Natural killer cell (primary cell): ENCODE results near the gene THAP7. TPM values are rescaled to one million over a fixed set of nuclear protein-coding genes. Genes with fewer than 3 reads are reported as not detected.

Experiments
- ATAC-seq, 3 donors: fragments of 150-1000 bp in 2 of 3; fragments of 200-7000 bp in 1 of 3; cut with Tn5 transposase; 1 replicate in 1 of 3; 2 replicates in 2 of 3; pipeline ENCODE4 v1.10.0; 2021; ENCODE audit warnings: mild to moderate bottlenecking in 2 of 3, moderate library complexity in 2 of 3
- DNase-seq, 2 donors: peaks; one replicate each; pipeline versions ENCODE4 v3.0.0 to v3.0.0-alpha.2; 2013 to 2021; ENCODE audit warnings: mixed read lengths in 1 of 2
- H3K27ac ChIP-seq: one replicate; pipeline ENCODE4 v1.5.1; 2013; ENCODE audit warnings: mild to moderate bottlenecking, low read length
- H3K27me3 ChIP-seq: one replicate; pipeline ENCODE4 v1.6.1; 2013; ENCODE audit warnings: low read length; ENCODE audit not compliant: control insufficient read depth, insufficient read depth
- H3K36me3 ChIP-seq: one replicate; pipeline ENCODE4 v1.6.1; 2013; ENCODE audit warnings: low read length; ENCODE audit not compliant: control insufficient read depth, insufficient read depth
- H3K4me1 ChIP-seq: one replicate; pipeline ENCODE4 v1.6.1; 2013; ENCODE audit warnings: low read length; ENCODE audit not compliant: control insufficient read depth, insufficient read depth
- H3K4me3 ChIP-seq: one replicate; pipeline ENCODE4 v1.5.1; 2013; ENCODE audit warnings: low read length
- H3K9me3 ChIP-seq: one replicate; pipeline ENCODE4 v1.6.1; 2013; ENCODE audit warnings: low read length; ENCODE audit not compliant: control insufficient read depth, insufficient read depth
- H3K27ac Mint-ChIP-seq, 2 donors: one replicate each; pipeline ENCODE4 v1.8.0; 2022; ENCODE audit warnings: mild to moderate bottlenecking in 2 of 2, mixed read lengths in 2 of 2, moderate library complexity in 1 of 2
- H3K27me3 Mint-ChIP-seq, 2 donors: one replicate each; pipeline ENCODE4 v1.8.0; 2022; ENCODE audit warnings: low read depth in 2 of 2, mixed read lengths in 2 of 2
- H3K36me3 Mint-ChIP-seq: one replicate; pipeline ENCODE4 v1.8.0; 2022; ENCODE audit warnings: mixed read lengths
- H3K4me1 Mint-ChIP-seq, 2 donors: one replicate each; pipeline ENCODE4 v1.8.0; 2022; ENCODE audit warnings: mixed read lengths in 2 of 2
- H3K4me3 Mint-ChIP-seq: one replicate; pipeline ENCODE4 v1.8.0; 2022; ENCODE audit warnings: mild to moderate bottlenecking, moderate library complexity, mixed read lengths
- H3K9me3 Mint-ChIP-seq, 2 donors: one replicate each; pipeline ENCODE4 v1.8.0; 2022; ENCODE audit warnings: mixed read lengths in 2 of 2
- WGBS: methylation state at CpG from one replicate; pipeline ENCODE4 v1.1.7; 2013; ENCODE audit warnings: missing lambda C conversion rate; ENCODE audit not compliant: insufficient coverage; 5-methylcytosine and 5-hydroxymethylcytosine counted together
- intact Hi-C: fragments of 100-400 bp; cut with micrococcal nuclease; formaldehyde crosslinking; loops from one replicate; pipeline ENCODE4 v1.14.2; 2022
- total RNA-seq, 4 donors: library from RNA; stranded (reverse); fragments of 120-200 nt in 1 of 4; gene quantifications; one replicate each; pipeline versions ENCODE4 v1.2.3 to v1.2.4, GENCODE V29; 2013 to 2022
- TF ChIP-seq, protein P1 (sequence below): fragments of 200-600 bp; IDR thresholded peaks from one replicate; pipeline ENCODE4 v1.8.0; 2022; ENCODE audit warnings: antibody characterized with exemption

THAP7 gene
- total RNA-seq, 3 donors from 2014 or later (not counting 1 experiment from before 2014, with no cell fraction given), result 24.1 to 40.0 (median 26.8) TPM

DNA sequence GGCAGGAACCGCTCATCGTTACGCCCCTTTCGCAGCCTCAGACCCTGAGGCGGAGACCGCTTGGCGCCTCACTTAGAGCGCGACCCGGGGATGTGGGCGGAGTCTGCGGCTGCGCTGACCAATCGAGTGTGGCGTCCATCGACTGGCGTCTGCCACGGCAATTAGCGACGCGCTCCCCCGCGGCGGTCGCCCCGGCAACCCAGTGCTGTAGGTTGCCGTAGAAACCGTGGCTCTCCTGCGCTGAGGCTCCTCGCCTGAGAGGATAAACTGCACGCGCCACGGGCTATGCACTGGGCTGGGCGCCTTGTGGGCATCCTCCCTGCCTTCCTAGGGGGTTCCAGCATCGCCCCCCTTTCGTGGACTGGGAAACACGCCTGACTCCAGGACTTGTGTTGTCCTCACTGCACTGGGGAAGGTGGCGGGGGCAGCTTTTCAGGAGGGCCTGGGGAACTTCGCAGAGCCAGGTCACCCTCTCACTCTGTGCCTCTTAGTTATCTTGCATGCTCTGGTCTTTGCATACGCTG, 12.3 kb upstream of the THAP7 start:
- H3K4me3 ChIP-seq, result peak overlapping the region; percentile 49

DNA sequence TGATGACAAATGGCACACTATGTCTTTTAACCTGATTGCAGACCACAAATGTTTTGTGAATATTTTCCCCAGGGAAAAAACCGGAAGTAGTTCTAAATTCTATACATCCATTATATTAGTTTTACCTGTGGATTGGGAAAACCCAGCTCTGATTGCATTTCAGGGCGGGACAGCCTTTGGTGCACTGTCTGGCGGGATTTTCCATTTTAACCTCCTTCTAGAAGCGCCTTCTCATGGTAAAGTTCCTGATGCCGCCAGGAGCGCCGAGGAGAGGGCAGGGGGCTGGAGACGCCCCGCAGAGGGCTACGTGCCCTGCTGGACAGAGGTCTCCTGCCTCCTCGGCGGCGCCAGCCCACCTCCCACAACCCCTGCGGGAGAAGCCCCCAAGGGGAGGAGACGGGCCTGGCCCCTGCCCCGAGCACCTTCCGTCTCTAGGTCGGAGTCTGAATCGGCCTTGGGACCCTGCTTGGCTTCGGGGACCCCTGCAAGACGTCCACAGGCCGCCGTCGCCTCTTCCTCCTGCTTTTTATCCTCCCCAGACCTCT, 11.8 kb upstream of the THAP7 start:
- DNase-seq, result peak in 1 of 2 donors; percentile 44
- Histone ChIP-seq H3K36me3 (no peaks in the 10 kb centered on the region), H3K4me1 (peaks cover 29% of the 10 kb centered on the region), H3K4me3 (peak overlapping the region; percentile 49), H3K27ac (peak overlapping the region; percentile 90), H3K9me3 (no peaks in the 10 kb centered on the region), H3K27me3 (no peaks in the 10 kb centered on the region)
- no peak for ATAC-seq
- Mint-ChIP-seq H3K4me1 (peaks cover 16 to 31% of the 10 kb centered on the region in 2 donors), H3K4me3 (peak overlapping the region; percentile 95), H3K9me3 (no peaks in the 10 kb centered on the region), H3K36me3 (no peaks in the 10 kb centered on the region), H3K27me3 (no peaks in the 10 kb centered on the region), H3K27ac (peak overlapping the region; percentile 95 to 97)
- intact Hi-C loops, result loop anchor here (1.0 to 5.0 kb wide), 2 partner anchors 11 to 96 kb away; partner anchors contain the start of genes CRKL and THAP7
- TF ChIP-seq, protein P1, sequence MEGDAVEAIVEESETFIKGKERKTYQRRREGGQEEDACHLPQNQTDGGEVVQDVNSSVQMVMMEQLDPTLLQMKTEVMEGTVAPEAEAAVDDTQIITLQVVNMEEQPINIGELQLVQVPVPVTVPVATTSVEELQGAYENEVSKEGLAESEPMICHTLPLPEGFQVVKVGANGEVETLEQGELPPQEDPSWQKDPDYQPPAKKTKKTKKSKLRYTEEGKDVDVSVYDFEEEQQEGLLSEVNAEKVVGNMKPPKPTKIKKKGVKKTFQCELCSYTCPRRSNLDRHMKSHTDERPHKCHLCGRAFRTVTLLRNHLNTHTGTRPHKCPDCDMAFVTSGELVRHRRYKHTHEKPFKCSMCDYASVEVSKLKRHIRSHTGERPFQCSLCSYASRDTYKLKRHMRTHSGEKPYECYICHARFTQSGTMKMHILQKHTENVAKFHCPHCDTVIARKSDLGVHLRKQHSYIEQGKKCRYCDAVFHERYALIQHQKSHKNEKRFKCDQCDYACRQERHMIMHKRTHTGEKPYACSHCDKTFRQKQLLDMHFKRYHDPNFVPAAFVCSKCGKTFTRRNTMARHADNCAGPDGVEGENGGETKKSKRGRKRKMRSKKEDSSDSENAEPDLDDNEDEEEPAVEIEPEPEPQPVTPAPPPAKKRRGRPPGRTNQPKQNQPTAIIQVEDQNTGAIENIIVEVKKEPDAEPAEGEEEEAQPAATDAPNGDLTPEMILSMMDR, result no peak
- WGBS, result 19% methylated on average over 23 of the region's 24 CpGs

More for the DNA sequence above, 12.3 kb upstream of the THAP7 start:
- Mint-ChIP-seq H3K27me3 (no peaks in the 10 kb centered on the region), H3K4me1 (peaks cover 16 to 31% of the 10 kb centered on the region in 2 donors), H3K36me3 (no peaks in the 10 kb centered on the region), H3K27ac (peak overlapping the region; percentile 95 to 97), H3K4me3 (peak overlapping the region; percentile 95), H3K9me3 (no peaks in the 10 kb centered on the region)
- intact Hi-C loops, result loop anchor here (1.0 to 5.0 kb wide), 2 partner anchors 12 to 97 kb away; partner anchors contain the start of genes CRKL and THAP7
- peaks cover 29% of the 10 kb centered on the region for H3K4me1 ChIP-seq
- no peaks in the 10 kb centered on the region for H3K27me3 ChIP-seq
- no peaks in the 10 kb centered on the region for H3K9me3 ChIP-seq
- TF ChIP-seq, protein P1, result no peak
- DNase-seq (peak; percentile 90 to 93), ATAC-seq (peak; percentile 93 to 94 (median 94))
- WGBS, result 2% methylated on average over 40 of the region's 40 CpGs
- no peaks in the 10 kb centered on the region for H3K36me3 ChIP-seq
- H3K27ac ChIP-seq, result peak overlapping the region; percentile 90

DNA sequence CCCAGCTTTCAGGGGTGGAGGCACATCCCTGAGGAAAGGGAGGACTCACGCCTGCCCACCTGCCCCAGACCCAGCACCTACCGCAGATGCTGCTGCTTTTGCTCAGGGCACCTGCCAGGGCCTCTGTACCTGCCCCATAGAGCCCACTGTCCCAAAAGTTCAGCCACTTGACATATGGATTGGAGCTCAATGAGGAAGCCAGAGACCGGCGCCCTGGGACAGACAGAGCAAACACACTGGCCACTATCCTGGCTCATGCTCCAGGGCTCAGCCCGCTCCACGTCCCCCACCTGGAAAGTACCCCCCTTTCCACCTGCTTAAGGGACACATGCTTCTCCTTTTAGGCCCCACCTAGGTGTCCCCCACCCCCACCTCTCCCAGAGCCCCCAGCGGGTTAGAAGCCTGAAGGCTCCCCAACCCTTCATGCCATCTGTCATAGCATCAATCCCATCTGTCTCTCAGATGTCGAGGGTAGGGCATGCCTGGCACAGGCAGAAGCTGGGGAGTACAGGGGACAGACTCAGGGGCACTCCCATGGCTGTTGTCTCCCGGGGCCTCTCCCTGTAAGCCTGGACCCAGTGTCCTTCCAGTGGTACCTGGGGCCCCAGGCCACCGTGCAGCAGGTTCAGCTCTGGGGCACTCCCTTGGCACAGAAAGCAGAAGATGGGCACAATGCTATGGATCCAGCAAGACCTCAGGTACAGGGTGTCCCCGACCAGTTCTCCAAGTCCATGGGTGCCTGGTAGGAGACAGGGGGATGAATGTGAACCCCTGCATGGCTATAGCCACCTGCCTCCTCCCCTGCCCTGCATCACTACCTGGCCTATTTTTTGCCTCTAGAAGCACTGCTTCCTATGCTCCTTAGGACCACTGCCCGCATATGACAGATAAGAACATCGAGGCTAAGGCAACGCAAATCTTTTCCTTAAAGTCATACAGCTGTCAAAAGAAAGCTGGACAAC, 10.8 kb upstream of the THAP7 start:
- 93% methylated on average over 14 of the region's 14 CpGs for WGBS
- Histone ChIP-seq H3K36me3 (no peaks in the 10 kb centered on the region), H3K4me1 (peaks cover 29% of the 10 kb centered on the region), H3K27ac (peak overlapping the region; percentile 90), H3K4me3 (no peak overlapping the region), H3K9me3 (no peaks in the 10 kb centered on the region), H3K27me3 (no peaks in the 10 kb centered on the region)
- no peaks in the 10 kb centered on the region for H3K27me3 Mint-ChIP-seq
- H3K4me1 Mint-ChIP-seq, result peaks cover 16 to 31% of the 10 kb centered on the region in 2 donors
- no peak for ATAC-seq
- TF ChIP-seq, protein P1, result no peak
- DNase-seq, result no peak
- intact Hi-C loops, result loop anchor here (5.0 kb wide), 1 partner anchor 95 kb away; the partner anchor contains the start of gene CRKL
- no peaks in the 10 kb centered on the region for H3K9me3 Mint-ChIP-seq
- H3K36me3 Mint-ChIP-seq, result no peaks in the 10 kb centered on the region
- H3K4me3 Mint-ChIP-seq, result peak overlapping the region; percentile 95
- H3K27ac Mint-ChIP-seq, result peak overlapping the region; percentile 95 to 97
